Activated gamma-delta T cell treated with anti-CD3 and anti-CD28 coated beads, Interleukin-2, amount 50 U/mL, for 16 hours (primary cell): ENCODE measurements around the gene DENND11.

ENCODE experiments used
- DNase-seq: peaks from one replicate; pipeline ENCODE4 v3.0.0-alpha.2; 2020; ENCODE audit warnings: low read depth

Gene DENND11

DNA sequence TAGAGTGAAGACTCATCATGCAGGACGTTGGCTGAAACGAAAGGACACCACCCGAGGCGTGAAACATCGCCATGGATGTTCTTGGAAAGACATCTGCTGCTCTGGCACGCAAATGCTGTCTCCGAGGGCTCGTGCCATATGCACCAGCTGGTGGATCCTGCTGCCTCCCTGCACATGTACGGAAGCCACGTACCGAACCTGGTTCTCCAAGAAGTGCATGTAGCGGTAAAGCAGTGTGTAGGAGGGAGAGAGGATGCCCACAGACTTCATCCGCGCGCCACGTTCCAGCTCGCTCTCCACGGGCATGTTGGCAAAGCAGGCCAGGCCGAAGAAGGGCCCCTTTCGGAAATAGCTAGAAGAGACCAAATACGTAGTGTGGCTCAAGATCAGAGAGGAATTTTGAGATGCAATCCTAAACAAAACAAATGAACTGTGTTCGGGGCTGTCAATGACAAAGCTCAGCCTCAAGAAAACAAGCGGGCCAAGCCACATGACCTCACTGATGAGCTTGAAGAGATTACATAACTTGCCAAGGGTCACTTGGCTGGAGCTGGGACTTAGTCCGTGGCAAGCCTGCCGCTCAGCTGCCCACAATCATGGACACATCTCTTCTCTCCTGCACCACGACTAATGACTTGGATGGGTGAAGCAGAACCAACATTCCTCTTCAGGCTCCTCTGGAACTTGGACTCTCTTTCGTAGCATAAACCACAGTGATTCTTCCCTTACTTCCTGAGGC lies 16.5 kb downstream of the DENND11 start:
- no peak for DNase-seq

DNA sequence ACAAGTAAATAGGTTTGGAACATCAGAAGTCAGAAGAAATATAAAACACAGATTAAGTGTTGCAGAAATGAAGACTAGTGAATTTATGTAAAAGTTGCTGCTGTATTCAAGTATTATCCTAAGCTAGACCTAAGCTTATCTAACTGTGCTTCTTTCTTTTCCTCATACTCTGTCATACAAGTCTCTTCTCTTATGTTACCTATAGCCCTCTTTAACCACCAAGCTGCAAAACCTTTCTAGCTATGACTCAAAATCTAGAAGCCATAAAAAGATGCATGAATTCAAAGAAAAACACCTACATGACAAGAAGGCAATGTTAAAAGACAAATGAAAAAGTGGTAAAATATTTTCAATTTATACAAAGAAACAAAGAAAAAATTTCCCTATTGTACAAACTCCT lies 23.0 kb downstream of the DENND11 start:
- no peak for DNase-seq

DNA sequence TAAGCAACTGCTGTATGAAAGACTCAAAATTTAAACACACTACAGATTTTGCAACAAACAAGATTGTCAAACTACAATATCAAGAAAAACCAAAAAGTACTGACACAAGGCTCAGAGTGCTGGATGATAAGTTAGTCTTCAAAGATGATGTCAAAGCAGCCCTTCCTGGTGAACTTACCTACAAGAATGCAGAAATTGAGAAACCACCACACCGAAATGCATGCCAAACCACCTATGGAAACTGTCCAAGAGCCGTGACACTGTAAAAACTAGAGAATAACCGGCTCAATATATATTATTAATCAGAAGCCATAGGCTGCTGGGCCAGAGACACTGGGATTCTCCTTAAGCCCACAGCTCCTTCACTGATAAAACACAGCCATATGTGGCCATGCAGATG lies 25.3 kb downstream of the DENND11 start:
- DNase-seq: no peak

DNA sequence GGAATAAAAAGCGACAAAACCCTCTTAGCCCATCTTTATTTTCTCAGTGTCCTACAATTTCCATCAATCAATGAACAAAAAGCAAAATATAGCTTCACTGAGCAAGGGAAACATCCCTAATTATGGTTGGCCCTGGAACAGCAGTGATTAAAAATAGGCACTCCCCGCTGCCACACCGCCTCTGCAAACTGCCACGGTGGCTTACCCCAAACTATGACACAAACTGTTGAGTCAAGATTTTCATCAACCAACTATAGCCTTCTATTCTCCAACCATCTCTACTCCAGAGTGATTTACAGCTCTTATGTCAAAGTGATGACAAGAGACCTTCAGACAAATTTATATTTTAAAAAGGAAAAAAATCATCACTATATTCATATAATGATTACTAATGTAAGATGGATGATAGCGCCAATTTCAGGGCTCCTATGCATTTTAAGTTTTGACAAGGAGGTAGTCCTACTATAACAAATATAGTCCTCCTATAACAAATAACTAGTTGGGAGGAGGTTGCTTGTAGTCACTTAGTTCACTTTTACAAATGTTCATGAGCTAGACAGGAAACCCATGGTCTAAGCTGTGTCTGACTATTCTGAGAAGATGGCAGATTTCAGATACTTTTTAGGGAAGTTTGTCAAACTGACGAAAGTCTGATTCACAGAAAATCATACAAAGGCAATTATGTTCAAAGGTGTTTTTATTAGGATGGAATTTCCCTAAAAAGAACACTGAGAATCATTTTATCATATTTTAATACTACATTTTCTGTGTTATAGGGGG lies 26.3 kb downstream of the DENND11 start:
- DNase-seq: no peak

DNA sequence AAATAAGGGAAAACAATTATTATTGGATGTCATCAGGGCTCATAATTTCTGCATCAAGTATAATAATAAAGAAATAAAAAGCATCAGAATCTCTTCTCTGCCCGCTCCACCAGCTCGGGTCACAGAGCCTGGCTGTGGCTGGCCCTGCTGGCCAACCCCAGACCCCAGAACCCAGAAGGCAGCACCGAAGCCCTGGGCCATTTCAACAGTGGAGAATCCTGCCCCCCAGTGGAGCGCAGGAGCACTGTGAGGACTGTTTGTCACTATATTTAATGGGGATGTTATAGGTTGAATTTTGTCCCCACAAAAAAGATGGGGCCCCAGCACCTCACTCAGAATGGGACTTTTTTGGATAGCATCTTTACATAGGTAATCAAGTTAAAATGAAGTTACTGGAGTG lies 27.3 kb downstream of the DENND11 start:
- DNase-seq: no peak

DNA sequence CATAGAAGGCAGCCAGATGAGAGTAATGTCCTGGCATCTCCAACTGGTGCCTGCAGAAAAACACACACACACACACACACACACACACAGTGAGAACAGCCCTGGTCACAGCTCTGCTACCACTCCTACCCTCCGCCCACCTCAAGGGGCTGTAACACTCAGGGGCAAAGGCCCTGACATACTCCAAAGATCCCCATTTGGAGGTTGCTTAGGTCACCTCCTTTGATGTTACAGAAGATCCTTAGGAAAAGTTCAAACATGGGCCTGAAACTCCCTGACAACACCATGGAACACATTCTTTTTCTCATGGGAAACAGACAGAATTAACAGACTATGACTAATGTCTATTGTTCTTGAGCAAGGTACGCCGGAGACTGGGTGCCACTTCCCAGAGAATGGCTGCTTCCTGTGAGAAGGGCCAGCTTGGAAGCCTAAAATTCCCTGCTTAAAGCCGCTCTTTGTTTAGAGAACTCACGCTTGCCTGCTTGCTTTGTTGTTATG lies 27.7 kb downstream of the DENND11 start:
- DNase-seq: no peak

DNA sequence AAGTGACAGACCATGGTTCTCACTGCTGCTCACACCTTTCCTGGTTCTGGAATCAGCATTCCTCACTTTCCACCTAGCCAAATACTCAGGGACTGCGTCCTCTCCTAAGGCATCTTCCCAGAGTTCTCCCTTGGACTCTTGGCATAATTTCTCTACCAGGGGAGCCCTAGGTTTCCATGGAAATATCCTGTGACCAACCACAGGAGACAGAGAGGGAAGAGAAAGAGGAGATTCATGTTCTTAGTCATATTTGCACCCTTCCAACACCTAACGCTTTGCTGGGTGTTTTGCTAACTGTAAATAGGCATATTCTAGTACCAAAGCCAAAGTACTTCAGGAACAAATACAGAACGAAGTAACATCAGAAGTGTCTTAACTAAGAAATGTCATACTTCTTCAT lies 28.6 kb downstream of the DENND11 start:
- DNase-seq: no peak

DNA sequence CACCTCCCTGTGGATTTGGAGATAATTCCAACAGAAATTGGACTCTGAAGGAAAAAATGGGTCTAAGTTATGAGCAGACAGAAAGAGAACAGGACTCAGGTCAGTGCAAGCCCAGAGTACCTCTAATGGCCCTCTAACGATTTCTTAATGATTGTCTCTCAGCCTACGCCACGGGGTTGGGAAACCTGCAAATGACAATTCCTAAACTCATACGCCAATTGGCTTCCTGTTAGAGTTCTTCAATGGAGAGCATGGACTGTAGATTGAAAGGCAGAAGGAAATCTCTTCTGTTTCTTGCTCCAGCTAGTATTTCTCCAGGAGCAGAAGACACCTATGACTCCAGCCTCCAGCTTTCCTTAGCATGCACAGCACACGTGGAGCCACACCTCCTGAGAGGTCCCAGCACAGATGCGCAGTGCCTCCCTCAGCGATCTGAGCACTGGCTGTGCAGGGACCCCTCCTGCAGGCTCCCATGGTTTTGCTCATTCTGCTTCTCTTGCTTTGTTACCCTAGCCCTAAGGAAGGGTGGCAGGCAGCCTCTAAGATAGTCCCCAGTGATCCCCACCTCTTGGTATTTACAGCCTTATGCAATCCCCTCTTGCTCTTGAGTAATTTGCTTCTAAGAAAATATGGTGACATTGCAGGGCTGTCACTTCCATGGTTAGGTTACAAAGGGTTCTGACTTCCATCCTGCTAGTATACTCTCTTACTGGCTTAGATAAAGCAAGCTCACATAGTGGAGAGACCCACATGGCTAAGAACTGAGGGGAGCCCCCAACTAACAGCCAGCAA lies 30.1 kb downstream of the DENND11 start:
- no peak for DNase-seq

DNA sequence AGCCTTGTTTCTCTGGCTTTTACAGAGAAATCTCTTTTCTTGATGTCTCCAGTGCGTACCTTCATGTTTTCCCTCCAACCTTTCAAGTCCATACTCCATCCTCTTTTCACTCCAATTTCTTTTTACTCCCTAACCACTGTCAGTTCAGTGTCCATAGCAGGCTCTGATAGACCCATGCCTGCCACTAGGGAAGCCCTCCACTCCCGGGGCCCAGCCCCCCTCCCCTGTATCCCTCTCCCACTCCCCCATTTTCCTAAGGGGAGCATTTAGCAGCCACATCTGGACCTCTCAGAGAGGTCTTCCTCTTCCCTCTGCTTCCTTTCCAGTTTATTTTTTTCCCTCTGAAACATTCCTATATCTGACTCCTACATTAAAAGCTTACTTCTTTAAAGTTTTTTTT lies 33.1 kb downstream of the DENND11 start:
- DNase-seq: no peak

DNA sequence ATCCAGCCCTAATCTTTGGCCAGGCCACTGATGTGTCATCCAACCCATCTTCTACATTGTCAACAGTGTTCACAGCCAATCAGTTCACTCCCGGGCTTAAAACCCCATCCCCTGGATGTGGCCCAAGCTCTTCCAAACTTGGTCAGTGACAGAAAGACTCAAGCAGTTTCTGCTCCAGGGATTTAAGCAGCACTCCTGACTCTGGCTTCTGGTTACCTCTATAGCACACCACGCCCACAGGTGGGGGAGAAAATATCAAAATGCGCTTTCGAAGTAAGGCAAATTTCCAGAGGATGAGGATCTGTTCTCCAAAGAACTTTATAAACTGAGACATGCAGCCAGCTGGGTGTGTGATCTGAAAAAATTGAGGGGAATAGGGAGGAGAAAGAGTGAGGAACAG lies 35.9 kb downstream of the DENND11 start:
- no peak for DNase-seq

DNA sequence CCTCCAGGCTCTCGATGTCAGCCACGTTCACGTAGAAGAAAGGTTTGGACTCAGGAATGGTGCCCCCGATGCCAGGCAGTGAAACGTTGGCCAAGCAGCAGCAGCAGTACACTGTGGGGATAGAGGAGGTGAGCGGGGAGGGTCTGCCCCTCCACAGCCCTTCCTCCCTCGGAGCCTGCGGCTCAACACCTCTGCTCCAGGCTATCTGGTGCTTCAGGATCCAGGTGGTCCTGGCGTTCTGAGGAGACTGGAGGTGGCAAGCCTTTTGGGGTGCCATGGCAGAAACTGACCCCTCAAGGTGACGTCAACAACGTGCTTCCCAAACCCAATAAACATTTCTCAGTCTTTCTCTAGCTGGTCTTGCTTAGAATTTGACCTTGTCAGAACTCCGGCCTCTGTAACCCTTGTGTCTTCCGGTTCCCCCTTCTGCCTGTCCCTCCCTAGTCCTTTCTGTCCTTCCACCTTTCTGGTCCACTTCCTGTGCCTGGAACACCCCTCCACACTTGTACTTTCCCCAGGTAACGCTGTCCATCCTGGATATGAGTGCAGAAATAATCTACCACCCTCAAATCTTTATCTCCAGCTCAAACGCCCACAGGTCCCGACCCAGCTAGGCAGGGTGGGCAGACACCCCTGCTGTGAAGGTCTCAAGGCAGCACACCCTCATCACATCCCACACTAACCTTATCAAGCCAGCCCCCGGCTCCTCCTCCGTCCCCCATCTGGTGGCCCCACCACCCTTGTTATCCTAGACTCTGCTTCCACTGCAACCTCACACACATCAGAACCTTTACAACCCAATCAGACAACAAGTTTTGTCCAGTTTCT lies 36.5 kb downstream of the DENND11 start:
- no peak for DNase-seq

DNA sequence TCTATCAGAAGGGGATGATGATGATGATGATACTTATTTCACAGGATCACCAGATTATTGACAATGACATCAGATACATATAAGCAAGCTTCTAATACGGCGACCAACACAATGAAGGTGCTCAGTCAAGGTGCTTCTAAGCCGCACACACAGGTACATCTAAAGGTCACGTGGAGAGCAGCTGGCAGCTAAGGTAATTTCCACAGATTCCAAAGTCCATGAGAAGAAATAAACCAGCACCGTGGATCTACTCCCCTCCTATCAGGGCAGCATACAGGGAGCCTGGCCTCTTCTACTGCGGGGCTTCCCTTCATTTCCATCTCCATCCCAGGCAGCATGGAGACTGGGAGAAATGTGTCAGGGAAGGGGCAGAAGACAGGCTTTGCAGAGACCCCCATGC lies 37.5 kb downstream of the DENND11 start:
- DNase-seq: no peak

DNA sequence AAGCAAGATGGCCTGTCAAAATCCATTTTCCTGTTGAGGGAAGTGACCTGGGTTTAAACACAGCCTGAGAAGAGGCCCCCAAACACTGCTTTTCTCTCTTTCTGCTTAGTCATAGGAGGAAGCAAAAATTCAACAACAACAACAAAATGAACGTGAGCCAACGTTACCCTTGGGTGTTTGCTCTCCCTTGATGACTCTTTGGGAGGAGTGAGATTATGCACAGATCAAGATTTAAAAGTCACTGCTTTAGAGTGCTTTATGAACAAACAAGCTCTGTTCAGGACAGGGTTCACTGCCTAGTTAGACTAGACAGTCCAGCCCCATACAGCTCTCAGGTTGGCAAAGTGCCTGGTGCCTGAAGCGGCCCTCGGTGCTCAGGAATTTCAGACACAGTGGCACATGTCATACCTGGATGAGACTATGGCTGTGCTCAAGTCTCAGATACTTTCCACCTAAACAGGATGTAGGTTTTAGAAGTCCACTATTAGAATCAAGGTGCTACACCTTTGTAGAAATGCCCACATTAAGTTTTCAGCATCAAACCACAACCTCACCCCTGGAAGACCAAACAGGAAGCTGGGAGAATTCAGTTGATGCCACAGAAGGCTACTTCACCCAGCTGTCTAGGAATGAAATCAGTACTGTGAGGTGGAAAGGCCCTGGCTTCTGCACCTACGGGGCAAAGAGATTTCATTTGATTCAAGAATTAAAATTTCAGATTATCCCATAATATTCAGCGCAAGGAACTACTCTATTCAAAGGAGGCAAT lies 38.7 kb downstream of the DENND11 start:
- DNase-seq: no peak

DNA sequence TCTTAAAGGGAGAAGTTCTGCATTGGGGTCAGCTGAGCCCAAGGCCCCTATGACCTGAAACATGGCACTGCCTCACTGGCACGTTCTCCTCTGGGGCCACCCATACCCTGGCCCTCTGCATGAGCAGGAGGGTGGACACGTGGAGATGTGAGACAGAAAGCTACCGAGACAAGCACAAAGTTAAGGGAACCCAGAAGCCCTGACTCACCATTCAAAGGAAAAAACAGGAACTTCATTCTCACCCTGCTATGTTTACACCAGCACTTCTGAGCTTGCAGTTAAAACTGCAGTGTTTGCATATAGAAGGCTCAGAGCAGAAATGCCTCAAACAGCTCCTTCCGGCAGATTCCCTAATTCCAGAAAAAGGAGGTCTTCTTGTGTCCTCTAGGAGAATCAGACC lies 41.7 kb downstream of the DENND11 start:
- no peak for DNase-seq

DNA sequence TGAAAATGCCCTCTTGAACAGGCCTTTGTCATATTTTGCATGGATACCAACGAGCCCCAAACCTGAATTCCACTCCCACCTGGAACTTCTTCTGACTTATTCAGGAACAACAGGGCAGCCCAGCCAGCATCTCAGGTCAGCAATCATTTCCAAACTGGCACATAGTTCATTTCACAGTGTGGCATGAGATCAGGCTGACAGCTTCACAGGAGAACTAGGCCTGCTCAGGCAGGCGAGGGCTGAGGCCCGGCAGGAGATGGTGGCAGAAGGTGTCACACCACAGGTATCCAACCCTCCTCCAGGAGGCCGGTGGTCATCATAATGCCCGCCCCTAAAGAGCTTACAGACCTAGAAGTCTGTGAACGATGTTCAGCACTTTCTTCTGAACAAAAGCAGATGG lies 42.5 kb downstream of the DENND11 start:
- DNase-seq: no peak

DNA sequence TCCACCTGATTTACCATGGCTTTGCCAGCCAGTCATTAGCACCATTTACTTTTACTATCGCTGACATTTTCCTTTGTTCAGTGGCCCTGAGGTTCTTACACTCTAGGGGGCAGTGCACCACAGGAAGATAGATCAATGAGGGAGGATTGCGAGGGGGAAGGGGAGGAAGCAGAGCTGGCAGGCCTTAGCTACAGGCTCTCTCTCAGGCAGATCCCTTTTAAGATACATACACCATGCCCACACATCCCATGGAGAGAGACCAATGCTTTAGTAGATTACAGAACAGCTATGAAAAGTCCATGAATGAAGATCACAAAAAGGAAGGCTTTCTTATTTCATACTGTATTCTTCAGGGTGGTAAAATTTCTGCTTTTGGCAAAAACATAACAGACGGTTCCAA lies 47.4 kb downstream of the DENND11 start:
- DNase-seq: peak; percentile 39

DNA sequence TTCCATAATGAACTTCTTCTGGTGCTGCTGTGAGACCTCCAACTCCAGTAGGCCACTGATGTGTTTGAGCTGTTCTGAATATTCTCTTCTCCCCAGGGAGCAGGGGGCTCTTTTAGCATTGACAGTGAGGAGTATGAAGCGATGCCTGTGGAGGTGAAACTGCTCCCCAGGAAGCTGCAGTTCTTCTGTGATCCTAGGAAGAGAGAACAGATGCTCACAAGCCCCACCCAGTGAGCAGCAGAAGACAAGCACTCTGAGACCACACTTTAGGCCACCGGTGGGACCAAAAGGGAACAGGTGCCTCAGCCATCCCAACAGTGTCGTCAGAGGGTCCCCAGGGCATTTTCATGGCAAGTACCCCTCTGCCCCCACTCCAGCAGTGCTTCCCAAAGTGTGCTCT lies 49.3 kb downstream of the DENND11 start:
- DNase-seq: no peak
